GM23338 (cell line): ENCODE results near the gene CAD. TPM values are rescaled to one million over a fixed set of nuclear protein-coding genes. Genes with fewer than 3 reads are reported as not detected.

ENCODE experiments used
- ATAC-seq: fragments of 200-7000 bp; cut with Tn5 transposase; 3 replicates; pipeline ENCODE4 v1.9.1; 2020
- DNase-seq: peaks from one replicate; pipeline ENCODE4 v3.0.0-alpha.2; 2015; ENCODE audit warnings: low spot score
- H2AFZ ChIP-seq: fragments of 200-600 bp; sonication (generic); 2 replicates; pipeline ENCODE4 v1.8.0; 2016; ENCODE audit warnings: antibody characterized with exemption, mild to moderate bottlenecking, moderate library complexity
- H3F3A ChIP-seq: fragments of 200-600 bp; sonication (generic); replicated peaks from 2 replicates; pipeline ENCODE4 v1.8.0; 2017; ENCODE audit warnings: antibody characterized with exemption, mixed run types, low read depth
- H3K27ac ChIP-seq: fragments of 200-600 bp; sonication (generic); 2 replicates; pipeline ENCODE4 v1.6.1; 2016; ENCODE audit warnings: low read depth
- H3K27me3 ChIP-seq: fragments of 200-600 bp; sonication (generic); 2 replicates; pipeline ENCODE4 v1.8.0; 2016; ENCODE audit warnings: mild to moderate bottlenecking, mixed run types, moderate library complexity; ENCODE audit not compliant: insufficient read depth
- H3K36me3 ChIP-seq: fragments of 200-600 bp; sonication (generic); 2 replicates; pipeline ENCODE4 v1.8.0; 2016; ENCODE audit warnings: mild to moderate bottlenecking; ENCODE audit not compliant: insufficient read depth
- H3K4me1 ChIP-seq: fragments of 200-600 bp; sonication (generic); 2 replicates; pipeline ENCODE4 v1.8.0; 2016; ENCODE audit warnings: mild to moderate bottlenecking, moderate library complexity; ENCODE audit not compliant: insufficient read depth
- H3K4me2 ChIP-seq: fragments of 200-600 bp; sonication (generic); 2 replicates; pipeline ENCODE4 v1.7.1; 2017; ENCODE audit warnings: mixed run types
- H3K4me3 ChIP-seq: fragments of 200-600 bp; sonication (generic); 2 replicates; pipeline ENCODE4 v1.6.1; 2016; ENCODE audit warnings: mixed run types
- H3K79me2 ChIP-seq: fragments of 200-600 bp; sonication (generic); replicated peaks from 2 replicates; pipeline ENCODE4 v1.8.0; 2017; ENCODE audit warnings: mild to moderate bottlenecking; ENCODE audit not compliant: insufficient read depth
- H3K9me2 ChIP-seq: fragments of 200-600 bp; sonication (generic); 2 replicates; pipeline ENCODE4 v1.8.0; 2017; ENCODE audit not compliant: insufficient read depth
- H4K20me1 ChIP-seq: fragments of 200-600 bp; sonication (generic); replicated peaks from 2 replicates; pipeline ENCODE4 v1.8.0; 2017; ENCODE audit warnings: mild to moderate bottlenecking; ENCODE audit not compliant: insufficient read depth
- H3K27ac Mint-ChIP-seq: 2 replicates; pipeline ENCODE4 v1.8.0; 2020; ENCODE audit warnings: inconsistent platforms, mild to moderate bottlenecking, moderate library complexity, mixed read lengths
- H3K27me3 Mint-ChIP-seq: 3 replicates; pipeline ENCODE4 v1.8.0; 2022; ENCODE audit warnings: low read depth, mild to moderate bottlenecking, moderate library complexity, mixed read lengths, inconsistent platforms; ENCODE audit not compliant: insufficient read depth, poor library complexity
- H3K36me3 Mint-ChIP-seq: 3 replicates; pipeline ENCODE4 v1.8.0; 2021; ENCODE audit warnings: low read depth, mild to moderate bottlenecking, inconsistent platforms, moderate library complexity, mixed read lengths
- H3K4me1 Mint-ChIP-seq: 3 replicates; pipeline ENCODE4 v1.8.0; 2020; ENCODE audit warnings: mild to moderate bottlenecking, inconsistent platforms, mixed read lengths
- H3K4me3 Mint-ChIP-seq: 3 replicates; pipeline ENCODE4 v1.8.0; 2021; ENCODE audit warnings: moderate library complexity, mild to moderate bottlenecking, inconsistent platforms, mixed read lengths
- H3K9me3 Mint-ChIP-seq: 3 replicates; pipeline ENCODE4 v1.8.0; 2020; ENCODE audit warnings: moderate library complexity, mild to moderate bottlenecking, inconsistent platforms, mixed read lengths
- ETS1 ChIP-seq: IDR thresholded peaks from 2 replicates; pipeline ENCODE4 v1.6.1; 2016; ENCODE audit warnings: antibody characterized with exemption
- STAT1 ChIP-seq: IDR thresholded peaks from one replicate; pipeline ENCODE4 v1.6.1; 2016; ENCODE audit warnings: antibody characterized with exemption; ENCODE audit not compliant: unreplicated experiment
- ZNF114 ChIP-seq: fragments of 250-450 bp; sonication (Bioruptor Pico); IDR thresholded peaks from 2 replicates; pipeline ENCODE4 v1.5.0; 2020; ENCODE audit warnings: mild to moderate bottlenecking, moderate library complexity
- polyA plus RNA-seq: library from polyadenylated mRNA; unstranded; fragments of >200 nt; fragmentation: Nextera tagmentation; extraction: Ambion mirVana; gene quantifications from 2 replicates; pipeline ENCODE4 v1.2.1, GENCODE V29; 2016
- total RNA-seq: library from RNA; depleted of rRNA; stranded (reverse); fragments of >200 nt; shearing (Covaris generic); gene quantifications from 2 replicates; pipeline ENCODE4 v1.2.3, GENCODE V29; 2014
- TF ChIP-seq, protein P1 (sequence below), 2 experiments: fragments of 200-600 bp in 1 of 2; sonication (generic) in 1 of 2; conservative IDR thresholded peaks; 2 replicates each; pipeline versions ENCODE4 v1.5.1 to v1.6.1; 2016 to 2017; ENCODE audit warnings: antibody characterized with exemption in 2 of 2, low read depth in 2 of 2, mild to moderate bottlenecking in 2 of 2, moderate library complexity in 1 of 2

The CAD gene
- total and polyA plus RNA-seq, 2 experiments from 2014 or later = 38.1 to 147 TPM

DNA sequence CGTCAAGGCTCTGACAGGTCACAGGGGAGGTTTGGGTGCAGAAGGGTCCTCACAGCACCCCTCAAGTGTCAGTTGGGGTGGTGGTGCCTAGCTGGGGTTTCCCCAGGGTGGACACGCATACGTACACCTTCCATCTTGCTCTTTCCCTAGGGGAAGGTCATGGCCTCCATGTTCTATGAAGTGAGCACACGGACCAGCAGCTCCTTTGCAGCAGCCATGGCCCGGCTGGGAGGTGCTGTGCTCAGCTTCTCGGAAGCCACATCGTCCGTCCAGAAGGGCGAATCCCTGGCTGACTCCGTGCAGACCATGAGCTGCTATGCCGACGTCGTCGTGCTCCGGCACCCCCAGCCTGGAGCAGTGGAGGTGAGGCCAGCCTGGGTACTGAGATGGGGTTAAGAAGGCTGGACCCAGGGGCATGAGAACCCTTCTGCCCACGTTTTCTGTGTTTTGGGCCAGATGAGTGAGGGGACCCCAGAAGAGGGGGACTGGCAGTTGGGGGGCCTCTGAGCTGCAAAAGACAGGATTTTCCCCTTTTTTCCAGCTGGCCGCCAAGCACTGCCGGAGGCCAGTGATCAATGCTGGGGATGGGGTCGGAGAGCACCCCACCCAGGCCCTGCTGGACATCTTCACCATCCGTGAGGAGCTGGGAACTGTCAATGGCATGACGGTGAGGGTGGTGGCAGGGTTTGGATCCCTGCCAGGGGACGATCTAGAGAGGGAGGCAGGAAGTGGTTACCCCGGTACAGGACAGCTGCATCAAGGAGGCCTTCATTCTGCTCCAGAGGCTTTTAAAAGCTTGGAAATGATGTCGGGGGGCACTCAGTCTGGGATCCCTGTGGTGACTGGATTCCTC lies 24.8 kb downstream of the CAD start:
- Mint-ChIP-seq H3K27me3 (peaks cover 22% of the 10 kb centered on the region), H3K4me3 (no peak overlapping the region), H3K36me3 (peaks cover 78% of the 10 kb centered on the region), H3K27ac (no peak overlapping the region), H3K4me1 (no peaks in the 10 kb centered on the region), H3K9me3 (no peaks in the 10 kb centered on the region; the same call in 2 of the 3 replicates)
- Histone ChIP-seq H3F3A (peaks cover 5% of the 10 kb centered on the region; the same call in 1 of the 2 replicates), H3K79me2 (no peaks in the 10 kb centered on the region), H2AFZ (no peak overlapping the region), H3K36me3 (peaks cover 42% of the 10 kb centered on the region), H3K4me2 (no peak overlapping the region), H3K4me3 (no peak overlapping the region), H3K9me2 (no peaks in the 10 kb centered on the region), H3K27ac (no peak overlapping the region), H3K27me3 (no peaks in the 10 kb centered on the region), H4K20me1 (no peaks in the 10 kb centered on the region; the same call in none of the 2 replicates), H3K4me1 (no peaks in the 10 kb centered on the region)
- ATAC-seq (no peak), DNase-seq (no peak)
- TF ChIP-seq STAT1 (no peak), ZNF114 (CRISPR knock-in tag) (no peak)

DNA sequence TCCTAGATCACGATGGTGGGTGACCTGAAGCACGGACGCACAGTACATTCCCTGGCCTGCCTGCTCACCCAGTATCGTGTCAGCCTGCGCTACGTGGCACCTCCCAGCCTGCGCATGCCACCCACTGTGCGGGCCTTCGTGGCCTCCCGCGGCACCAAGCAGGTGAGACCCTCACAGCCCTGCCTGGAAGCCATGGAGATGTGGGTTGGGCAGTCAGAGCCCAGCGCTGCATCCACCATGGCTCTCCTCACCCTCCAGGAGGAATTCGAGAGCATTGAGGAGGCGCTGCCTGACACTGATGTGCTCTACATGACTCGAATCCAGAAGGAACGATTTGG lies 25.4 kb downstream of the CAD start:
- Histone ChIP-seq H3K4me2 (no peak overlapping the region), H3K27me3 (no peaks in the 10 kb centered on the region), H3K27ac (no peak overlapping the region), H3K4me3 (no peak overlapping the region), H3K36me3 (peaks cover 37% of the 10 kb centered on the region), H3K9me2 (no peaks in the 10 kb centered on the region), H2AFZ (no peak overlapping the region), H3F3A (peaks cover 7% of the 10 kb centered on the region; the same call in 1 of the 2 replicates), H4K20me1 (no peaks in the 10 kb centered on the region; the same call in none of the 2 replicates), H3K79me2 (no peaks in the 10 kb centered on the region), H3K4me1 (no peaks in the 10 kb centered on the region)
- Mint-ChIP-seq H3K36me3 (peaks cover 72% of the 10 kb centered on the region), H3K4me3 (no peak overlapping the region), H3K9me3 (no peaks in the 10 kb centered on the region; the same call in 2 of the 3 replicates), H3K27ac (no peak overlapping the region), H3K27me3 (peaks cover 20% of the 10 kb centered on the region), H3K4me1 (no peaks in the 10 kb centered on the region)
- DNase-seq (no peak), ATAC-seq (no peak)
- no peak for TF ChIP-seq ZNF114 (CRISPR knock-in tag)
- TF ChIP-seq ETS1 = no peak
- TF ChIP-seq, protein P1, sequence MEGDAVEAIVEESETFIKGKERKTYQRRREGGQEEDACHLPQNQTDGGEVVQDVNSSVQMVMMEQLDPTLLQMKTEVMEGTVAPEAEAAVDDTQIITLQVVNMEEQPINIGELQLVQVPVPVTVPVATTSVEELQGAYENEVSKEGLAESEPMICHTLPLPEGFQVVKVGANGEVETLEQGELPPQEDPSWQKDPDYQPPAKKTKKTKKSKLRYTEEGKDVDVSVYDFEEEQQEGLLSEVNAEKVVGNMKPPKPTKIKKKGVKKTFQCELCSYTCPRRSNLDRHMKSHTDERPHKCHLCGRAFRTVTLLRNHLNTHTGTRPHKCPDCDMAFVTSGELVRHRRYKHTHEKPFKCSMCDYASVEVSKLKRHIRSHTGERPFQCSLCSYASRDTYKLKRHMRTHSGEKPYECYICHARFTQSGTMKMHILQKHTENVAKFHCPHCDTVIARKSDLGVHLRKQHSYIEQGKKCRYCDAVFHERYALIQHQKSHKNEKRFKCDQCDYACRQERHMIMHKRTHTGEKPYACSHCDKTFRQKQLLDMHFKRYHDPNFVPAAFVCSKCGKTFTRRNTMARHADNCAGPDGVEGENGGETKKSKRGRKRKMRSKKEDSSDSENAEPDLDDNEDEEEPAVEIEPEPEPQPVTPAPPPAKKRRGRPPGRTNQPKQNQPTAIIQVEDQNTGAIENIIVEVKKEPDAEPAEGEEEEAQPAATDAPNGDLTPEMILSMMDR (conservative IDR thresholded peaks at IDR 0.05; ENCODE audit: low read depth in 2 of 2) = no peak
- TF ChIP-seq STAT1 = no peak
